Medulla oblongata (tissue), 1 donor: ENCODE data around the gene QSOX2.

ENCODE experiments used
- DNase-seq: peaks from one replicate; pipeline ENCODE4 v3.0.0-alpha.2; 2015; ENCODE audit errors: extremely low spot score

QSOX2 gene

GRCh38 chr9:136192289-136193126 is 53.1 kb downstream of the QSOX2 start:
- DNase-seq = no peak

- no peak for DNase-seq
Measured at GRCh38 chr9:136191960-136192286, 53.7 kb downstream of the QSOX2 start.

GRCh38 chr9:136191099-136191959 is 54.3 kb downstream of the QSOX2 start:
- DNase-seq = no peak

- DNase-seq = no peak
Measured at GRCh38 chr9:136190656-136191055, 55.0 kb downstream of the QSOX2 start.

GRCh38 chr9:136190237-136190601 is 55.4 kb downstream of the QSOX2 start:
- DNase-seq = no peak

- DNase-seq = no peak
Measured at GRCh38 chr9:136189394-136190236, 56.0 kb downstream of the QSOX2 start.

GRCh38 chr9:136187683-136188586 is 57.7 kb downstream of the QSOX2 start:
- DNase-seq = no peak

- no peak for DNase-seq
Measured at GRCh38 chr9:136187197-136187596, 58.4 kb downstream of the QSOX2 start.

- DNase-seq = no peak
Measured at GRCh38 chr9:136186386-136186785, 59.2 kb downstream of the QSOX2 start.

- DNase-seq = no peak
Measured at GRCh38 chr9:136185596-136186366, 59.8 kb downstream of the QSOX2 start.

- DNase-seq = no peak
Measured at GRCh38 chr9:136185066-136185465, 60.5 kb downstream of the QSOX2 start.

GRCh38 chr9:136182850-136183422 is 62.7 kb downstream of the QSOX2 start:
- DNase-seq = no peak

GRCh38 chr9:136182420-136182787 is 63.2 kb downstream of the QSOX2 start:
- DNase-seq = no peak

GRCh38 chr9:136181784-136182419 is 63.7 kb downstream of the QSOX2 start:
- no peak for DNase-seq

GRCh38 chr9:136180586-136180985 is 65.0 kb downstream of the QSOX2 start:
- DNase-seq = no peak

- no peak for DNase-seq
Measured at GRCh38 chr9:136179761-136180160, 65.9 kb downstream of the QSOX2 start.

GRCh38 chr9:136179101-136179616 is 66.5 kb downstream of the QSOX2 start:
- DNase-seq = no peak

GRCh38 chr9:136178773-136179075 is 66.9 kb downstream of the QSOX2 start:
- DNase-seq = no peak

- no peak for DNase-seq
Measured at GRCh38 chr9:136178061-136178772, 67.4 kb downstream of the QSOX2 start.
